ENCODE measurements around the gene ANTXR1. TPM values are rescaled to one million over a fixed set of nuclear protein-coding genes. Genes with fewer than 3 reads are reported as not detected.

The ANTXR1 gene
- total and polyA plus RNA-seq, 9 of the 15 experiments (the other 6 are each of a cell fraction or from before 2014, with no cell fraction given): 0.07 to 1.00 (median 0.54) TPM

- Histone ChIP-seq H3K4me3 (no peak overlapping the region), H3K27ac (ENCODE audit: extremely low read depth, low read depth, low read length) (no peak overlapping the region), H3K9ac (ENCODE audit: insufficient read depth in 1 of 2, low read depth in 2 of 2, low read length in 2 of 2) (no peak overlapping the region), H3K9me3 (replicated peaks; ENCODE audit: control insufficient read depth, insufficient read depth, low read depth, low read length) (no peaks in the 10 kb centered on the region), H3K79me2 (ENCODE audit: control insufficient read depth, insufficient read depth, low read length) (no peaks in the 10 kb centered on the region), H4K20me1 (replicated peaks; ENCODE audit: control insufficient read depth, insufficient read depth, low read length) (no peaks in the 10 kb centered on the region), H2AFZ (ENCODE audit: low read depth, low read length) (0 out of 2 replicates have a peak overlapping the region, but pooled peaks have one; percentile 35), H3K9me1 (ENCODE audit: control insufficient read depth, insufficient read depth, low read length) (no peaks in the 10 kb centered on the region), H3K36me3 (ENCODE audit: control insufficient read depth, insufficient read depth, low read length) (no peaks in the 10 kb centered on the region), H3K4me1 (replicated peaks in 1 of 2; ENCODE audit: control insufficient read depth in 2 of 2, insufficient read depth in 2 of 2, low read length in 2 of 2) (no peaks in the 10 kb centered on the region), H3K27me3 (ENCODE audit: control insufficient read depth in 2 of 2, insufficient read depth in 2 of 2, low read length in 2 of 2) (peaks cover 4 to 16% of the 10 kb centered on the region in 2 experiments; a peak in 4 of 5 replicates), H3K4me2 (ENCODE audit: insufficient read depth, low read length) (no peak overlapping the region)
- TF ChIP-seq DEAF1 (CRISPR knock-in tag; IDR thresholded peaks at IDR 0.05): no peak
- TF ChIP-seq CEBPZ (IDR thresholded peaks at IDR 0.05; ENCODE audit: borderline replicate concordance, low read depth, low read length): no peak
- TF ChIP-seq ZNF174 (CRISPR knock-in tag; IDR thresholded peaks at IDR 0.05): no peak
- TF ChIP-seq PHB (CRISPR knock-in tag; IDR thresholded peaks at IDR 0.05): no peak
- TF ChIP-seq SAFB2 (IDR thresholded peaks at IDR 0.05; ENCODE audit: borderline replicate concordance, low read depth, low read length, severe bottlenecking): no peak
- no peak for TF ChIP-seq CBX3 (IDR thresholded peaks at IDR 0.05; ENCODE audit: borderline replicate concordance in 1 of 2, low read length in 2 of 2)
- TF ChIP-seq KLF1 (tag; IDR thresholded peaks at IDR 0.05): no peak
- no peak for TF ChIP-seq ZFP1 (CRISPR knock-in tag; IDR thresholded peaks at IDR 0.05)
- TF ChIP-seq ZBED1 (IDR thresholded peaks at IDR 0.05): no peak
- TF ChIP-seq SNAPC5 (CRISPR knock-in tag; IDR thresholded peaks at IDR 0.05): no peak
- ChIA-PET POLR2A (interaction anchor here (0.6 to 1.1 kb wide), 2 partner anchors 10 to 69 kb away, joined by 3 read pairs; no protein-coding TSS in a partner anchor), CTCF (ENCODE audit: low intra/inter-chr PET ratio) (no interaction called here)
- FAIRE-seq: no peak
- in situ Hi-C loops (cut with MboI) (no loop called here), intact Hi-C loops (cut with micrococcal nuclease) (no loop called here)
- 2% methylated on average over 12 of the region's 13 CpGs for WGBS (ENCODE audit: insufficient coverage, low coverage, missing lambda C conversion rate)
- BruUV-seq (replicated peaks): no TSS peak
- no peak for DNase-seq (ENCODE audit: extremely low read depth in 1 of 4, low spot score in 3 of 4)
- ATAC-seq: no peak
These were observed 105.6 kb downstream of the ANTXR1 start for GRCh38 chr2:69118609-69119008.
